ENCODE data around the gene PTPRT. TPM values are rescaled to one million over a fixed set of nuclear protein-coding genes. Genes with fewer than 3 reads are reported as not detected.

PTPRT gene
- total RNA-seq, 4 donors from 2014 or later: 0.04 TPM; not detected in 3

DNA sequence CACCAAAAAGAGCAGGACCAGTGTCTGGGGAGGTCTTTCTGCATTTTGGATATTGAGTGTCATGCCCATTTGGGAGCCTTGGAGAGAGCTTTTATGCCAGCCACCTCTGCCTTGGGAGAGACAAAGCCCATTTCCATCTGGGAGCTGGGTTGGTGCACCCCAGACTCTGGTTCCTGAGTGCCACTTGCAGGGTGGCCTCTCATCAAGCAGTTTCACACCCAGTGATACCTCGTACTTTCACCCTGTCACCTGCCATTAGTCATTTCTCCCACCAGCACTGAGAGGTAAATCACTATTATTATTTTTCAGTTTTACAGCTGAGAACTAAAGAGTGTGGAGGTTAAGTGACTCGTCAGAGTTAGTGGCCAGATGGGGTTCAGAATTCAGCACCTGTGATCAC is 94.7 kb downstream of the PTPRT start:
- H3K27me3 ChIP-seq: peaks cover 22% of the 10 kb centered on the region
- no peaks in the 10 kb centered on the region for H3K4me1 ChIP-seq
- H3K36me3 ChIP-seq: no peaks in the 10 kb centered on the region
- H3K27ac ChIP-seq: no peak overlapping the region
- ATAC-seq: no peak
- no peak overlapping the region for H3K4me3 ChIP-seq
- TF ChIP-seq POLR2AphosphoS5 (IDR thresholded peaks at IDR 0.05) (no peak), POLR2A (IDR thresholded peaks at IDR 0.05) (no peak), CTCF (IDR thresholded peaks at IDR 0.05) (no peak), EP300 (IDR thresholded peaks at IDR 0.05) (no peak)
- H3K9me3 ChIP-seq: peaks cover 0 to 12% (median 0%) of the 10 kb centered on the region in 3 donors
- WGBS, 2 donors (ENCODE audit: low coverage in 1 of 2): 80 to 100% methylated on average over 1 to 2 of the region's 2 CpGs

DNA sequence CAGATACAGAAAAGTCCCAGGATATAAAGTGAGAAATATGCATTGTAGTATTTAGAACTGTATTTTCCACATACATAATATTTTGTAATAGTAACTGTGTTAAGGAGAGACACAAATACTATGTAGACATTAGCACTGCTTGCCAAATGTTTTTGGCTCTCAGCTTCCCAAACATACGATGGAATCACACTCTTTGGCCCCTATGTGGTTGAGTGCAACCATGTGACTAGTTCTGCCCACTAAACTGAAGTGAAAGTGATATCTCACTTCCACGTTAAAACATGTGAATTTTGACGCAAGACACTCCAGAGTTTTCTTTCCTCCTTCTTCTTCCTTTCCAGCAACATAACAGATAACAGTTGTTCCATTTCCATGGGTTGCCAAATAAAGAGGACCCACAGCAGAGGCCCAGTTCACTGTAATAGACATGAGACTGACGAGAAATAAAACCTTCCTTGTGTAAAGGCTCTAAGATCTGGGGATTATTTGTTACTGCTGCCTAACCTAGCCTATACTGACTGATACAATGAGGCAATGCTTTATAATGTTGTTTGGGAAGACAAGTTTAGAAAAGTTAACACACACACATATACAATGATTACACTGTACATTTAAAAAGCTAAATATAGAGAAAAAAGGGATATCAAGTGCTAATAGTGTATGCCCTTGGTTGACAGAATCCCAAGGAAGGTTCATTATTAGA is 97.2 kb downstream of the PTPRT start:
- peaks cover 0 to 12% (median 0%) of the 10 kb centered on the region in 3 donors for H3K9me3 ChIP-seq
- TF ChIP-seq POLR2AphosphoS5 (IDR thresholded peaks at IDR 0.05): no peak
- TF ChIP-seq POLR2A (IDR thresholded peaks at IDR 0.05): no peak
- no peak for TF ChIP-seq CTCF (IDR thresholded peaks at IDR 0.05)
- TF ChIP-seq EP300 (IDR thresholded peaks at IDR 0.05): no peak
- no peaks in the 10 kb centered on the region for H3K36me3 ChIP-seq
- H3K27me3 ChIP-seq: peaks cover 11% of the 10 kb centered on the region
- 25 to 74% methylated on average over 4 of the region's 4 CpGs for WGBS, 2 donors (ENCODE audit: low coverage in 1 of 2)
- no peak overlapping the region for H3K4me3 ChIP-seq
- ATAC-seq: no peak
- H3K4me1 ChIP-seq: no peaks in the 10 kb centered on the region
- H3K27ac ChIP-seq: no peak overlapping the region

DNA sequence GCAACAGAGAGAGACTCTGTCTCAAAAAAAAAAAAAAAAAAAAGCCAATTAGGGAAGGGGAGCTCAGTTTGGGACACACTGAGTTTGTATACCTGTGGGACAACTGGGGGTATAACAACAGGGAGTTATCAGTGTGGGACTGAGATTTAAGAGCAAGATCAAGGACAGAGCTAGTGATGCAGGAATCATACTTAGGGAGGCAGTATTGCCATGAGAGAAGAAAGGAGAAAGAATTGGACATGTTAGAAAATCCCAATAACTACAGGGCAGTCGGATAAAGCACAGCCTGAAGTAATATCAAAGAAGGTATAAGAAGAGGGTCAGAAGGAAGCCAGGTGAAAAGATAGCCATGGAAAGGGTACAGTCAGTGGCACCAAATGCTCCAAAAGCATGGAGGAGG is 121.2 kb downstream of the PTPRT start:
- ATAC-seq: no peak
- no peak overlapping the region for H3K27ac ChIP-seq
- H3K4me3 ChIP-seq: no peak overlapping the region
- WGBS, 2 donors (ENCODE audit: low coverage in 1 of 2): 50 to 80% methylated on average over 1 of the region's 1 CpG
- no peak for TF ChIP-seq CTCF (IDR thresholded peaks at IDR 0.05)
- TF ChIP-seq POLR2A (IDR thresholded peaks at IDR 0.05): no peak
- no peak for TF ChIP-seq POLR2AphosphoS5 (IDR thresholded peaks at IDR 0.05)
- TF ChIP-seq EP300 (IDR thresholded peaks at IDR 0.05): no peak
- H3K4me1 ChIP-seq: no peaks in the 10 kb centered on the region
- H3K36me3 ChIP-seq: no peaks in the 10 kb centered on the region
- H3K9me3 ChIP-seq: no peaks in the 10 kb centered on the region
- H3K27me3 ChIP-seq: no peaks in the 10 kb centered on the region

DNA sequence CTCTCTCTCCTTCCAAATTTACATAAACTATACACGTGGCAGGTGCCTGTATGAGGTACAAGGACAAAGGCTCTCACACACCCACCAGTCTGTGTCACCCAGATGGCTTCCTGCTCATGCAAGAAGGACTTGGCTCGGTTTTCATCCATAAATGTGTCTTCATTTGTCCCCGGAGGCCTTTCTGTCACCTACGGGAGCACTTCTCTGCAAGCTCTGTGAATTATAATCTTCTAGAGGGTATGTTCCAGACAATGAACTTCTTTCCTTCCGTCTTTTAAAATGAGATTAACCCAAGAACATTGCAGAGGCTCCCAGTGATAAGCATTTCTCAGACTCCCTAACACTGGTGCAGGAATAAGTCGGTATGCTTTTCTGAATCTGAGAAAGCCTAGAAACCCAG is 123.6 kb downstream of the PTPRT start:
- Histone ChIP-seq H3K9me3 (no peaks in the 10 kb centered on the region), H3K36me3 (no peaks in the 10 kb centered on the region), H3K4me1 (no peaks in the 10 kb centered on the region), H3K4me3 (no peak overlapping the region), H3K27me3 (no peaks in the 10 kb centered on the region), H3K27ac (no peak overlapping the region)
- ATAC-seq: no peak
- 58 to 78% methylated on average over 5 to 6 of the region's 6 CpGs for WGBS, 2 donors (ENCODE audit: low coverage in 1 of 2)
- no peak for TF ChIP-seq EP300 (IDR thresholded peaks at IDR 0.05)
- TF ChIP-seq POLR2AphosphoS5 (IDR thresholded peaks at IDR 0.05): no peak
- TF ChIP-seq POLR2A (IDR thresholded peaks at IDR 0.05): no peak
- TF ChIP-seq CTCF (IDR thresholded peaks at IDR 0.05): no peak

- no peak for ATAC-seq
- TF ChIP-seq POLR2A (IDR thresholded peaks at IDR 0.05) (no peak), POLR2AphosphoS5 (IDR thresholded peaks at IDR 0.05) (no peak), CTCF (IDR thresholded peaks at IDR 0.05) (no peak), EP300 (IDR thresholded peaks at IDR 0.05) (no peak)
- no peaks in the 10 kb centered on the region for H3K27me3 ChIP-seq
- H3K9me3 ChIP-seq: no peaks in the 10 kb centered on the region
- no peaks in the 10 kb centered on the region for H3K36me3 ChIP-seq
- H3K4me1 ChIP-seq: no peaks in the 10 kb centered on the region
- no peak overlapping the region for H3K27ac ChIP-seq
- H3K4me3 ChIP-seq: no peak overlapping the region
Observed at GRCh38 chr20:43065299-43065698, 124.4 kb downstream of the PTPRT start.

Measured in gastroesophageal sphincter (tissue), 4 donors.